ENCODE results near the gene PGPEP1.
"Not testable (repeated sequence)": the region's sequence is repeated elsewhere in the genome, so short reads cannot be mapped to it uniquely, and the experiment has no call there.

Gene PGPEP1

DNA sequence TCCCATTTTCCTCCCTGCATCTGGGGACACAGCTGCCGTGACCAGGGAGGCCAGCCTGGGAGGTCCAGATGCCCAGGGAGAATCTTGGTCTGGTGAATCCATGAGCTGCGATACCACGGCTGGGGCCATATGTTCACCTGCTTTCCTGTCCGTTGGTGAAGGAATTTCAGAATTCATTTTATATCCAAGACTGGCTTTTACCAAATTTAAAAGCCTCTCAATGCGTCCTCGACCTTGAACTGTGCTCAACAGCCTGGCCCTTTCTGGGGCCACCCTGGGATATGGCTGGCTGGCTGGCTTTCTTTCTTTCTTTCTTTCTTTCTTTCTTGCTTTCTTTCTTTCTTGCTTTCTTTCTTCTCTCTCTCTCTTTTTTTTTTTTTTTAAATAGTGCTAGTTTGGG, 23.4 kb downstream of the PGPEP1 start:
- TF ChIP-seq, protein P1, sequence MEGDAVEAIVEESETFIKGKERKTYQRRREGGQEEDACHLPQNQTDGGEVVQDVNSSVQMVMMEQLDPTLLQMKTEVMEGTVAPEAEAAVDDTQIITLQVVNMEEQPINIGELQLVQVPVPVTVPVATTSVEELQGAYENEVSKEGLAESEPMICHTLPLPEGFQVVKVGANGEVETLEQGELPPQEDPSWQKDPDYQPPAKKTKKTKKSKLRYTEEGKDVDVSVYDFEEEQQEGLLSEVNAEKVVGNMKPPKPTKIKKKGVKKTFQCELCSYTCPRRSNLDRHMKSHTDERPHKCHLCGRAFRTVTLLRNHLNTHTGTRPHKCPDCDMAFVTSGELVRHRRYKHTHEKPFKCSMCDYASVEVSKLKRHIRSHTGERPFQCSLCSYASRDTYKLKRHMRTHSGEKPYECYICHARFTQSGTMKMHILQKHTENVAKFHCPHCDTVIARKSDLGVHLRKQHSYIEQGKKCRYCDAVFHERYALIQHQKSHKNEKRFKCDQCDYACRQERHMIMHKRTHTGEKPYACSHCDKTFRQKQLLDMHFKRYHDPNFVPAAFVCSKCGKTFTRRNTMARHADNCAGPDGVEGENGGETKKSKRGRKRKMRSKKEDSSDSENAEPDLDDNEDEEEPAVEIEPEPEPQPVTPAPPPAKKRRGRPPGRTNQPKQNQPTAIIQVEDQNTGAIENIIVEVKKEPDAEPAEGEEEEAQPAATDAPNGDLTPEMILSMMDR (IDR thresholded peaks at IDR 0.05), result no peak
- DNase-seq (ENCODE audit: low spot score), result no peak
- no peak overlapping the region for H3K27ac ChIP-seq
- H3K4me3 ChIP-seq, result no peak overlapping the region

DNA sequence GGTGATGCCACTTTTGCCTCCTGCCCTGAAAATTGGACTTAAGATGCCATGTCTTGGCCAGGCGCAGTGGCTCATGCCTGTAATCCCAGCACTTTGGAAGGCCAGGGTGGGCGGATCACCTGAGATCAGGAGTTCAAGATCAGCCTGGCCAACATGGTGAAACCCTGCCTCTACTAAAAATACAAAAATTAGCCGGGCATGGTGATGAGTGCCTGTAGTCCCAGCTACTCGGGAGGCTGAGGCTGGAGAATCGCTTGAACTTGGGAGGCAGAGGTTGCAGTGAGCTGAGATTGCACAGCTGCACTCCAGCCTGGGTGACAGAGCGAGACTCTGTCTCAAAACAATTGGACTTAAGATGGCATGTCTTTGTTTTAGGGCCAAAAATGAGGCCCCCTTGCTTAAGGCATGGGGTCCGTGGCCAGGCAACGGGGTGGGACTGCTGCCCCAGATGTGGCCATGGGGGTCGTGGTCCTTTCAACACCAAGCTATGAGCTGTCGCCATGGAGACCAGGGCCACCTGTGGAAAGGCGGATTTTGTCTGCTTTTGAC, 24.0 kb downstream of the PGPEP1 start:
- not testable (repeated sequence) for DNase-seq (ENCODE audit: low spot score)
- H3K27ac ChIP-seq, result peak overlapping the region; percentile 57 to 75
- peak overlapping the region; percentile 25 for H3K4me3 ChIP-seq

DNA sequence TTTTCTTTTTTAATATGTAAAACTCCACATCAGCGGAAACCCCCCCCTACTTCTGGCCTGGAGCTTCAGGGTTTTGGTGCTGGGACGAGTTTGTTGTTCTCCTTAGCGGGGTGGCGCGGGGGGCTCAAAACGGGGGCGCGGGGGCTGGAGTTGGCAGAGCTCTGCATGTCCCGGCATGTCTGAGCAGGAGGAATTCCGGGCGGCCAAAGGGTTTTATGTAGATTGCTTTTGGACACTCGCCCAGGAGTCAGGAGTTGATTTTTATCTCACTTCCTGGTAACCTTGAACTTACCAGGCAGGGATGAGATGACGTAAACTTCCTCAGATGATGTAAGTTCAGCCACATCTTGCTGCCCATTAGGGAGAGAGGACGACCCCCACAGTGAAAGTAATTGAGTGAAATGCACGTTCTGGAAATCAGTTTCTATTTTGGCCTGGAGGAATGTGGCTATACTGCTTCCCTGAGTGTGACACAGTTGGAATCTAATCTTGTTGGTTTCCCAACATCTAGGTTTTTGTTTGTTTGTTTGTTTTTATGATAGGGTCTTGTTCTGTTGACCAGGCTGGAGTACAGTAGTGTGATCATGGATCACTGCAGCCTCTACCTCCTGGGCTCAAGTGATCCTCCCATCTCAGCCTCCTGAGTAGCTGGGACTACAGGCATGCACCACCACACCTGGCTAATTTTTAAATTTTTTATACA, 24.6 kb downstream of the PGPEP1 start:
- TF ChIP-seq, protein P1 (IDR thresholded peaks at IDR 0.05), result no peak
- peak overlapping the region; percentile 57 to 75 for H3K27ac ChIP-seq
- peak overlapping the region; percentile 25 for H3K4me3 ChIP-seq
- no peak for DNase-seq (ENCODE audit: low spot score)

DNA sequence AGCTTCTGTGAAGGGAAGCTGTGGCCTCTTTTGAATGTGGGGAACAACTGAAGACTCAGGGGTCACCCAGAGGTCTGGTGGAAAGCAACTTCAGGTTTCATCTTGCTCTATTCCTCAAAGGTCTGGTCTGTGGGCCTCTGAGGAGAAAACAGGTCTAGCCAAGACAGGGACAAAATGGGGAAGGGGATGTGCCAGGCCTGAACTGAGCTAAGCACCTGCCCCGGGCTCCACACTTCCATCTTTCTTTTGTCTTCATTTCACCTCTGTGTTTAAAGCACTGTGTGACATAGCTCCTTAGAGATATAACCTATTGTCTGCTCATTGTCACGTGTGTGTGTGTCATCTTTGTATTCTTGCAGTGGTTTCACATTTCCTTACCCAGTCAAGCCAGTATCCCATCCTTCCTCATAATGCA, 25.6 kb downstream of the PGPEP1 start:
- TF ChIP-seq, protein P1 (IDR thresholded peaks at IDR 0.05), result no peak
- H3K27ac ChIP-seq, result peak overlapping the region in 1 of 2 donors; percentile 75
- no peak overlapping the region for H3K4me3 ChIP-seq
- no peak for DNase-seq (ENCODE audit: low spot score)

DNA sequence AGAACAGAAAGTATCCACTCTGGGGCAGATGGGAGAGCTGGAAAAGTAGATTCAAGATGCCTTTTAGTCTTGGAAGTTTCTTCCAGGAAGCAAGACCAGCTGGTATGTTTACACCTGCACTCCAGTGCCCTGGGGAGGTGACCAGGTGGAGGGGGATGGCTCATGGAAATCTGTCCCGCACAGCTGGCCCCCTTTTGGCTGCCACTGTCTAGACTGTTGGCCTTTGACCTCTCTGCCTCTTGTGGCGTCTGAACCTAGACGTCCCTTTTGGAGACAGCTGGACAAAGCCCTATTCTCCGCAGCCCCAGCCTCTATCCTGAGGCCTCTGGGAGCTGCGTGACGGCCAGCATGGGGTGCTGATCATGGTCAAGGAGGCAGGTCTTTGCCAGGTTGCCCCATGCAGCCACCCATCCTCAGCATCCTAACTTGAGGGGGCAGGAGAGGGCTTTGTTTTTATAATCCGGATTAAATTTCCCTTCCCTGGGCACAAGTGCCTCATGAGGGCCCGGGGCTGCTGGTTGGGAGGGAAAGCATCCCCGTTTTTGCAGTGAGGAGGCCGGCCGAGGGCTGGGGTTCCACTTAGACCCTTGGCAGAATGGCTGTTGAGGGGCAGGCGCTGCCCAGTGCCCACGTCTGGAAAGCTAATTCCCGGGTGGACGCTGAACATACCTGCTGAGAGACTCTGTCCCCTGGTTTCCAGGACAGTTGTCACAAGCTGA, 28.3 kb downstream of the PGPEP1 start:
- TF ChIP-seq, protein P1 (IDR thresholded peaks at IDR 0.05), result no peak
- Histone ChIP-seq H3K4me3 (no peak overlapping the region), H3K27ac (no peak overlapping the region)
- DNase-seq (ENCODE audit: low spot score), result no peak

DNA sequence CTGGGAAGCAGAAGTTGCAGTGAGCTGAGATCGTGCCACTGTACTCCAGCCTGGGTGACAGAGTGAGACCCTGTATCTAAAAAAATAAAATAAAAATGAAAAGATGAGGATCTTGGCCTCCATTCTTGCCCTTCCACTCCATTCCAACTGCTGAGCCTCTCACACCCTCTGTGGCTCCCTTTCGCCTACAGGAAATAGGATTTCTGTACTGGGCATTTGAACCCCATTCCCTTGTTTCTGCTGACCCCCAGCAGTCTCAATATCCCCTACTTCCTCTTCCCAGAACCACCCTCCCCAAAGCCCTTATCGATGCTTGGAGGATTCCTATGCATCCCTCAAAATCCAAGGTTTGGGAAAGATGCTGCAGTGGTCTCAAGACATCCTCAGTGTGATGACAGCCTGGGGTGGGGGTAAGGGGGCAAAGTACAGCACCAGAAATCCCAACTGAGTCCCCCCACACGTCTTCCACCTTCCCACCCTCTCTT, 33.1 kb downstream of the PGPEP1 start:
- Histone ChIP-seq H3K4me3 (no peak overlapping the region), H3K27ac (peak overlapping the region; percentile 61 to 73)
- DNase-seq (ENCODE audit: low spot score), result no peak
- TF ChIP-seq, protein P1 (IDR thresholded peaks at IDR 0.05), result no peak

DNA sequence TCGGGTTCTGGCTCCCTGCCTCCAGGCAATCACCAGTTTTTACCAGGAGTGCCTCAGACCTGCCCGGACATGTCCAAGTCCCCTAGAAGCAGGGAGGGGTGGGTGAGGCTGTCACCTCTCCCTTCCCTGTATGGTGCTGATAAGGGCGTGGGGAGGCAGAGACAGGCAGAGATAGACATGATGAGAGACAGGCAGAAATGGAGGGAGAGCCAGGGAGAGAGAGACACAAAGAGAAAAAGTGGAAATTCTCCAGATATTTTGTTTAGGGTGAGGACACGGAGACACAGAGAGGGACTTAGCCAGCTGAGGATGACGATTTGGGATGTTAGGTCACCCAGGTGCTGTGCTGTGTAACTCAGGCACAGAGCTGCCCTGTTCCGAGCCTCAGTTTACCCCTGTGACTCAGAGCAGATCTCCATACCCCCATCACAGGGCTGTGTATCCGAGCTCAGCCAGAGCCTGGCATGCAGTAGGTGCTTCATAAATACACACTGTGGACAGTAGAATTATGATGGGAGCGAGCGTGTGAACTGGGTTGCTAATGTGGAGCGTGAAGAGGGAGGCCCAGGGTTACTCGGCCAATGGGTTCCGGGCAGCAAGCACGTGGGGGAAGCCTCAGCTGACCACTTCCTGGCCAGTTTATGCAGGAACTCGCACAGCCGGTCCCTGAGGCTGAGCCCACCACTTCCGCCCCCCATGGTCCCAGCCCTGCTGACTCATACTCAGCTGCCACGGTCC, 33.7 kb downstream of the PGPEP1 start:
- peak overlapping the region; percentile 61 to 73 for H3K27ac ChIP-seq
- peak overlapping the region; percentile 1 for H3K4me3 ChIP-seq
- TF ChIP-seq, protein P1 (IDR thresholded peaks at IDR 0.05), result no peak
- DNase-seq (ENCODE audit: low spot score), result peak; percentile 92
